Measurements from ENCODE around the gene FLT4.

GRCh38 chr5:180590543-180591310, 58.7 kb downstream of the FLT4 start:
- TF ChIP-seq RAD21 (conservative IDR thresholded peaks at IDR 0.05) (no peak), CTCF (IDR thresholded peaks at IDR 0.05; ENCODE audit: poor library complexity, severe bottlenecking) (no peak), TAF1 (IDR thresholded peaks at IDR 0.05; ENCODE audit: low read depth) (no peak), POLR2AphosphoS5 (IDR thresholded peaks at IDR 0.05) (no peak), EZH2 (IDR thresholded peaks at IDR 0.05; ENCODE audit: borderline replicate concordance, insufficient read depth, low read length, poor library complexity, severe bottlenecking) (peak; percentile 58), EP300 (conservative IDR thresholded peaks at IDR 0.05; ENCODE audit: poor library complexity, severe bottlenecking) (no peak), REST (IDR thresholded peaks at IDR 0.05; ENCODE audit: borderline replicate concordance) (no peak), SMC3 (conservative IDR thresholded peaks at IDR 0.05; ENCODE audit: poor library complexity) (no peak)
